Mammary epithelial cell (primary cell): ENCODE measurements around the gene ROR1.

Source experiments
- CTCF ChIP-seq, 2 donors: IDR thresholded peaks in 1 of 2; conservative IDR thresholded peaks in 1 of 2; 2 replicates each; pipeline ENCODE4 v1.5.1; 2011 to 2012; ENCODE audit warnings: inconsistent platforms in 2 of 2, low read length in 2 of 2, mild to moderate bottlenecking in 2 of 2, control low read depth in 1 of 2, low read depth in 1 of 2; ENCODE audit not compliant: insufficient read depth in 1 of 2; ENCODE audit errors: extremely low read depth in 1 of 2
- EZH2 ChIP-seq: IDR thresholded peaks from 2 replicates; pipeline ENCODE4 v1.6.1; 2012; ENCODE audit warnings: low read length, inconsistent platforms, borderline replicate concordance

GRCh38 chr1:64186138-64186897 is 412.5 kb downstream of the ROR1 start:
- no peak for TF ChIP-seq CTCF (conservative IDR thresholded peaks at IDR 0.05 in 1 of 2, IDR thresholded peaks at IDR 0.05 in 1 of 2; ENCODE audit: extremely low read depth in 1 of 2, insufficient read depth in 1 of 2, low read depth in 1 of 2, low read length in 2 of 2)
- TF ChIP-seq EZH2, result no peak
